HS-27A (cell line): Measurements from ENCODE around the gene CHST13.

Source experiments
- DNase-seq: peaks from one replicate; pipeline ENCODE4 v3.0.0-alpha.2; 2012; ENCODE audit warnings: low read depth, missing footprints

CHST13 gene

GRCh38 chr3:126488185-126488584, 35.8 kb upstream of the CHST13 start:
- no peak for DNase-seq

DNA sequence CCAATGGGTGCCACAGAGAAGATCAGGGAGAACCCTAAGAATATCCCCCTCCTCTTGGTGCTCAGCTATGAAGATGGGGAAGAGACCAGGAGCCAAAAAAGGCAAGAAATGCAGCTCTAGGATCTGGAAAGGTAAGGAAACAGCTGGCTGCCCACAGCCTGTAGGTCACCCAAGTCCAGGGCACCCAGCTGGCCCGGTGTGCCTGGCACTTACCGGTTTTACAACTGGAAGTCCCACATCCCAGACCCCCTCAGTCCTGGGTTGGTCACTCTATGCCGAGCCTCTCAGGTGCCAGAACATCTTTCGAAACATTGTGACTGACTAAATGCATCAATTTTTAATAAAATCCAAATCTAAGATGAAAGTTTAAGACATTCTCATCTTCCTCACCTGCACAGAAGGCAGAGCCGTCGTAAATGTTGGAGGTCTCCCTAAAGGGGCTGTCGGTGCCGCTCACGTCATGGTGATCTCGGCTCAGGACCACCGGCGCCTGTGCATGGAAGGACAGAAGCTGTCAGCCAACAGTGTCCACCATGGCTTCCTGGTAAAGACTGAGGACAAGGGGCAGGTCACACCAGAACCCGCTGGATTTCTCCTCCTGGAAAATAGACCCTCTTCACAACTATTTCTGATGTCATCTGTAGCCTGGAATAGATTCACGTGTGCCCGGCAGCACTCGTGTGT, 34.9 kb upstream of the CHST13 start:
- DNase-seq, result no peak

GRCh38 chr3:126490619-126491018, 33.3 kb upstream of the CHST13 start:
- no peak for DNase-seq

- DNase-seq, result no peak
Measured at GRCh38 chr3:126491221-126492013, 32.5 kb upstream of the CHST13 start.

DNA sequence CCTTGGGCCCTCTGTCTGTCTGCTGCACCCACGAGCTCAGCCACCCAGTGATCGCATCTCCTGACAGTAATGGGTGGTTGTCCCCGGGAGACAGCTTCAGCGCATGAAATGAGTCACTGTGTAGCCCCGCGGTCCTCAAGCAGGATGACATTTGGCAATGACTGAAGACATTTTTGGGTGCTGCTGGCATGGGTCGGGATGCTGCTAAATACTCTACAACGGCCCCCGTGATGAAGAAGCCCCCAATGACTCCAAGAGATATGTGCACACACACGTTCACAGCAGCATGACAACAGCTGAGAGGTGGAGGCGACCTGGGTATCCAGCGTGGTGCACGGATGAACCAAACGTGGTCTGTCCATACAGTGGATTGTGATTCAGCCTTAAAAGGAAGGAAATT, 30.9 kb upstream of the CHST13 start:
- no peak for DNase-seq

DNA sequence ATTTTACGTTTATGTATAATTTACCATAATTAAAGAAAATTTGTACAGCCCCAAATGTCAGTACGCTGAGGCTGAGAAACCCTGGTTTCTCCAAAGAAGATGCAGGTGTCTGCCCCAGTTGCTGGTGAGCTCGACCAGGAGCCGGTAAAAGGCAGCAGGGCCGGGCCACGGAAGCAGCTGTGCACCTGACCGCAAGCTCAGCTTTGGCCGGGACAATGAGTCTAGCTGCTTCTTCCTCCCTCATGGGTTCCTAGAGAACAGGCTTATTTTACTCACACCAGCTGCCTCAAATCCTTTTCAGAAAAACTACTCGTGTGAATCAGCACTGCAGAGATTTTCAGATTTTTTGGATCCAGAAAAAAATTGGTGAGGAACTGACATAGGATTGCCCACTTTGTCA, 30.2 kb upstream of the CHST13 start:
- no peak for DNase-seq

GRCh38 chr3:126494204-126494969, 29.6 kb upstream of the CHST13 start:
- no peak for DNase-seq

- DNase-seq, result no peak
Measured at GRCh38 chr3:126494970-126495230, 29.1 kb upstream of the CHST13 start.

DNA sequence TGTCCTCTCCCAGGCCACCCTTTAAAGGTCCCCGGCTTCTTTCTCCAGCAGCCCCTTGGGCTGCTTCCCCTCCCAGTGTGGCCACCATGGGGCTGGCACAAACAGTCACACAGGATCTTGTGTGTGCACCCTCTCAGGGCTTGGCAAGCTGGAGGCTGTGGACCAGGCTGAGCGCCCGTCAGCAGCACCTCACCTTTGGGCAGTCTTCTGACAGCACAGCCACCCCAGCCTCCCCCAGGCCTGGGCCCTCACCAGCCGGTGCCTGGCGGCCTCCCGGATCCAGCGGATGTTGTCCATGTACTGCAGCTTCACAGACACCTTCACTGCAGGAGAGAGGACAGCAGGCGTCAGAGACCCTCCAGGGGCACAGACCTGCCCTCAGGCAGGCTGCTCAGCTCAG, 28.2 kb upstream of the CHST13 start:
- no peak for DNase-seq

DNA sequence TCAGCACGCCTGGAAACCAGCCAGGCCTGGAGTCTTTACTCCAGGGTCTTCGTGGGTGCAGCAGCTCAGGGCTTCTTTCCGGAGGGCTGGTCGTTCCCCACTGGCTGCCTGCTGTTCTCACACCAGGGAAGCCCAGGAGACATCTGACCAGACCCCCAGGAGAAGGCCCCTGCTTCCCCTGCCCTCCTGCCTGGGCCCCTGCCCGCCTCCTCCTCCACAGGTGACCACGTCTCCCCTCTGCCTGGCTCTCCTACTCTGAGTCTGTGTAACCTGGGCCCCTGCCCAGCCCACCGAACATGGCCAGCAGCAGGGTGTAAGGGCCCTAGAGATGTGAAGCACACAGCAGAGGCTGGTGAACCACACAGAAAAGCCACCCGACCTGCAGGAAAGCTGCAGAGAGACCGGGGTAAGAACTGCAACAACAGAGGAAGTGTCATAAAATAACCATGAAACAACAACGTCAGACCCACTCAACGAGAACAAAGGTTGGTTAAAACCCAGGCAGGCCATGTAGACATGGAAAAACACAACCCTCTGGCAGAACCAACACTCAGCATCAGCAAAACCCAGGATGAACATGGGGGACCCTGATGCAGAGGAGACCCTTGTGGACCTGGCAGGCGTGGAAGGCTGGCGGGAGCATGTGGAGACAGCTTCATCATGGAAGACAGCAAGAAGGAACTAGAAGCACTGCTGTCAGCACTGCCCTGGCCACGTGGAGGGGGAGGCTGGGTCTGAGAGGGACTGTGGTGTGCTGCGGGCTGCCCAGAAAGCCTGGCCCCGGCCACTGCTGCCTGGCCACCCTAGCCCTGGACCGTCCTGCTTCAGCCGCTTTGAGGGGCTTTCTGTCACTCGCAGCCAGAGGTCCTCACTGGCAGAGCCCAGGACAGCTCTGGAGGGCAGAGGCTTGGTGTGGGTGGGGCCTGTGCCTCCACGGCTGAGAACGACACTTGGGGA, 26.8 kb upstream of the CHST13 start:
- DNase-seq, result no peak

DNA sequence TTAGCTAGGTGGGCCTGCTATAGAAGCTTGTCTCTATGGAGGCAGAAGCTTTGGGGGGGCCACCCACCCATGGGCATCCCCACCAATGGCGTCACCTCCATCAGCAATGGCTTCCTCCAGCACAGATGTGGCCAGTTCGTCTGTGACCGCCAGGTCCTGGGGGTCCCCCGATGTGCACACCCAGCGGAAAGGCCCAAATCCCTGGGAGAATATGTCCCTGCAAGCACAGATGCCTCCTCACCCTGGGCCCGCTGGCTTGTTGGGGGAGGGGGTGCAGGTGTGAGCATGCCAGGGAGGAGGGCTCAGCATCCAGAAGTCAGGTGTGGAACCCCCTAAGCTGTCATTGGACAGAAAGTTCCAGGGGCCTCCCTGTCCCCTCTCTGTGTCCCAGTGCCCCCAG, 26.0 kb upstream of the CHST13 start:
- DNase-seq, result no peak

DNA sequence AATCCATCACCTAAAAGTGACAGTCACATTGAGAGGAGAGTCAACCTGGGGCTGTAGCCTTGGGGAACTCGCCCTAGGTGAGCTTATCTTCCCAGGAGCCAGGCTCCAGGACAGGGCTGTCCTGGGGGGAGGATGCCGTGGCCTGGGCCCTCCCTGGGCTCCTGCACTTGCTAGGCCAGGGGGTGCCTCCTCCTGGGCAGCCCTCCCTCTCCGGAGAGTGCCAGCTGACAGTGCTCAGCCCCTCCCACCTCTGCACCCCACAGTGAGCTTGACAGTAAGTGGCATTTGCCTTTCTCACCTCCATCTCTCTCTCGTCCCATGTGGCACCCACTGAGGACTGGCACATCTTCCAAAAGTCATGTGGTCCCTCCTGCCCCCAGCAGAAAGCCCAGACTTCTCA, 25.5 kb upstream of the CHST13 start:
- DNase-seq, result no peak

DNA sequence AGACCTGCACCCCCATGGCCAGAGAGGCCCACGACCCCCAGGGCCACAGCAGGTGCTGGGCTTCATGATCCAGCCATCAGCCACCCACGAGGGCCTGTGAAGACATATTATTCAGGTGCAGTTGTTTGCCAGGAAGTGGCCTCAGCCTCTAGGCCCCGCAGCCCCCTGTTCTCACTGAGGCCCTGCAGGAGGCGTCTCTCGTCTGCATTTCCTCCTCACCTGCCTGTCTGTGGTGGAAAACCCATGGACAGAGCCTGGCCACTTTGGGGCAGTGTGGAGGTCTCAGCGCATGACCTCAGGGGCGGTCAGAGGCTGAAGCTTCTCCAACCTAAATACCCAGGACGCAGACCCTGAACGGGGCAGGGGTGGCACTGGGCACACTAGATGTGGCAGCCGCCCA, 25.0 kb upstream of the CHST13 start:
- no peak for DNase-seq

DNA sequence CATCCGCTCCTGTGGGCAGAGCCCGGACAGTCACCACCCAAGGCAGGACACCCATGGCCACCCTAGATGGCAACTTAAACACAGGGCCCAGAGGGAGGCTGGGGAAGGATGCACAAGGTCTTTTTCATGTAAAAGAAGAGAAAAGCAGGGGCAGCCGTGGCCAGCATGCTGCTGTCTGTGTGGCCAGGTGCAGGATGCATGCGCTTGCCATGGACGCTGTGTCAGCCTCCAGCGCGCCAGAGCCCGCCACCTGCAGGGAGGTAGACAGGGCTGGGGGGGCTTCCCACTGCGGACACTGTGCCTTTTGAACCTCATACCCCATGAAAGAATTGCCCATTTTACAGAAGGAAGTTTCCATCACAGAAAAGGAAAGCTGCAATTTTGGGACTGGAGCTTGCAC, 24.6 kb upstream of the CHST13 start:
- DNase-seq, result no peak

GRCh38 chr3:126500016-126500415, 23.9 kb upstream of the CHST13 start:
- DNase-seq, result no peak

- no peak for DNase-seq
Measured at GRCh38 chr3:126501054-126501453, 22.9 kb upstream of the CHST13 start.

DNA sequence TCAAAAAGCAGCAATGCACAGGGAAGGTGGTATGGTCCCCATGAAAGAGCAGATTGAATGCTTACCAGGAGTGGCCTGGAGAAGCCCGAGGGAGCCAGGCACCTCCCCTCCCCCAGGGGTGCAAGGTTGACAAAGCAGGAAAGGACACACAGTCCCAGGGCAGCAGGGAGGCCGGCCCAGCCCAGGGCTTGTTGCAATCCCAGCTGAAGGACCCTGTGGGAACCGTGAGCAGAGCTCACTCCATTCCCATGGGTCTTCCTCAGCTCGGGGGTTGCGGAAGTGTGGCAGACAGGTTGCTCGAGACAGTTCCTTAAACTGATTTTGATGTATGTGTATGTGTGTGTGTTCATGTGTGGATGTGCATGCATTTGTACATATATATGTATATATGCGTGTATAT, 22.2 kb upstream of the CHST13 start:
- DNase-seq, result no peak

DNA sequence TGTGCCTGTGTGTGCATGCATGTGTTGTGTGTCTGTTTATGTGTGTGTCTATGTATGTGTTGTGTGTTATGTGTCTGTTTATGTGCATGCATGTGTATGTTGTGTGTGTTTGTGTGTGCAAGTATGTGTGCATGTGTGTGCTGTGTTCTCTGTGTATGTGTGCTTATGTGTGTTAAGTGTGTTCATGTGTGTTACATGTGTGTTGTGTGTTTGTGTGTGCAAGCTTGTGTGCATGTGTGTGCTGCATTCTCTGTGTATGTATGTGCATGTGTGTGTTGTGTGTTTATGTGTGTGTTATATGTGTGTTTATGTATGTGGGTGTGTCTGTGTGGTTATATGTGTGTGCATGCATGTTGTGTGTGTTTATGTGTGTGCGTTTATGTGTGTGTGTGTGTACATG, 21.3 kb upstream of the CHST13 start:
- DNase-seq, result no peak

- DNase-seq, result no peak
Measured at GRCh38 chr3:126503701-126504100, 20.3 kb upstream of the CHST13 start.

DNA sequence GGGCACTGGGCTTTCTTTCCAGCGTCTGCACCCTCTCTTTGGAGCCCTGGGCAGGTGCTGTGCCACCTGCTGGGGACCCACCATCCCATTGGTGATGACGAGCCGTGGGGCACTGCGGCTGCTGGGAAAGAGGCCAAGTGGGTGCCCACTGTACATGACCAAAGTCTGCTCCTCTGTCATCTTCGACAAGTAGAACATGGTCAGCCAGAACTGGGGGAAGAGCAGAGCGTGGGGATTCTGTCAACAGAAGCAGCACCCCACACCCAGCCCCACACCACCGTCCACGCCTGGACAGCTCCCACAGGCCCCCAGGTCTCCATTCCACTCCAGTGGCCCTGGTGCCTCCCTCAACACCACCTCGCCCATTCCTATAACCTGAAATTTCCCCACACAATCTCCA, 16.1 kb upstream of the CHST13 start:
- no peak for DNase-seq

DNA sequence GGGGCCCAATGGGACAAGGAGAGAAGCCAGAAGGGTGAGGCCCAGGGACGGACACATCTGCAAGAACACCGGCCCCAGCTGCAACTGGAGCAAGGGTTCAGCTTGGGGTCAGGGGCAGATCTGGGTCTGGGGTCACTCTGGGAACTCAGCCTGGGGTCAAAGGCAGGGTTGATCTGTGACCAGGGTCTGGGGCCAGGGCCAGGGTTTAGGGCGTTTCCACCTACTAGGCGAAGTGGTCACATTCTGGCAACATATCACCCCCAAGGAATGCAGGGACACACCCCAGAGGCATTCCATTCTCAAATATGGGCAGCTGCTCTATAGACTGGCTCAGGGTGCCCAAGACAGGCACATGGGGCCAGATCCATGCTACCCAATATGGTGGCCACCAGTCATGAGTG, 15.4 kb upstream of the CHST13 start:
- peak; percentile 80 for DNase-seq
